ENCODE data around the gene CYFIP2. TPM values are rescaled to one million over a fixed set of nuclear protein-coding genes. Genes with fewer than 3 reads are reported as not detected.

Gene CYFIP2
- total RNA-seq, 1 experiment from 2014 or later: 14.3 TPM

GRCh38 chr5:157306692-157307471 lies 41.0 kb downstream of the CYFIP2 start:
- no peaks in the 10 kb centered on the region for H3K4me1 ChIP-seq
- no peaks in the 10 kb centered on the region for H3K27me3 ChIP-seq (replicated peaks; ENCODE audit: control insufficient read depth, insufficient read depth, low read length)
- H3K27me3 Mint-ChIP-seq (ENCODE audit: insufficient read depth, unreplicated experiment): no peaks in the 10 kb centered on the region
- CTCF ChIA-PET: interaction anchor here (1.0 kb wide), 1 partner anchor 30 kb away, joined by 5 read pairs; no protein-coding TSS in a partner anchor
- POLR2A ChIA-PET: no interaction called here
- BruUV-seq (replicated peaks): no TSS peak
- H3K36me3 ChIP-seq (ENCODE audit: control insufficient read depth, insufficient read depth, low read length): no peaks in the 10 kb centered on the region
- no peak overlapping the region for H3K4me3 Mint-ChIP-seq (ENCODE audit: unreplicated experiment)
- TF ChIP-seq CTCF (IDR thresholded peaks at IDR 0.05; ENCODE audit: insufficient read depth in 1 of 2, low read depth in 1 of 2, low read length in 1 of 2, severe bottlenecking in 1 of 2, unreplicated experiment in 1 of 2): no peak
- no peaks in the 10 kb centered on the region for H3K9me3 Mint-ChIP-seq (ENCODE audit: unreplicated experiment)
- no peaks in the 10 kb centered on the region for H3K9me3 ChIP-seq
- H3K36me3 Mint-ChIP-seq (ENCODE audit: insufficient read depth, unreplicated experiment): no peaks in the 10 kb centered on the region
- H3K4me1 Mint-ChIP-seq (ENCODE audit: low read depth, unreplicated experiment): no peaks in the 10 kb centered on the region
- no peak overlapping the region for H3K27ac Mint-ChIP-seq (ENCODE audit: unreplicated experiment)
- intact Hi-C loops (cut with micrococcal nuclease; ENCODE audit: unreplicated experiment): no loop called here
- H3K4me3 ChIP-seq (ENCODE audit: low read depth, low read length): no peak overlapping the region
- no peak for DNase-seq

DNA sequence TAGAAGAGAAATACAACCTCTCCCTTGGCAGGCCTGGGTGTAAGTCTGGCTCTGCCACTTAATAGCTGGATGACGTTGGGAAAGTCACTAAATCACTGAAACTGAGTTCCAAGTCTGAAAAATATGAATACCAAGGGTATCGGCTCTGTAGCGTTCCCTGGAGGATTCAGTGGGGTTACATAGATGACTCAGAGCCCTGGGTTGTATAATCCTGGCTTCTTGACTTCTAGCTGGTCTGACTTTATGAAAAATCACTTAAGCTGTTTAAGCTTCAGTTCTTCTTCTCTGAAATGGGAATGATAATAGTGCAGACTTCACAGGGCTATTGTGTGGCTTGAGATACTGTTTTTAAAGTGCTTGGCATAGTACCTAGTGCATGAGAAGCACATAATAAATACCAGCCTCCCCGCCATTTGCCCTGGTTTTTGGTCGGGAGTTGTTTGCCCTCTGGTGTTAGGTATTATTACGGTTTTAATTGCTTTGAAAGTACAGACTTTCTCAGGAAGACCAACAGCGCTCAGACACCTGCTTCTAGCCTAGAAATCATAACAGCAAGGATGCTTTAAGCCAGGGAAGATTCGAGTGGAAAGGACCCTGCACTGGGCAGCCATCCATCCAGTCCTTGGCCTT lies 43.0 kb downstream of the CYFIP2 start:
- no peaks in the 10 kb centered on the region for H3K9me3 ChIP-seq
- no peak overlapping the region for H3K4me3 ChIP-seq (ENCODE audit: low read depth, low read length)
- H3K36me3 ChIP-seq (ENCODE audit: control insufficient read depth, insufficient read depth, low read length): no peaks in the 10 kb centered on the region
- no peak overlapping the region for H3K27ac Mint-ChIP-seq (ENCODE audit: unreplicated experiment)
- no peaks in the 10 kb centered on the region for H3K36me3 Mint-ChIP-seq (ENCODE audit: insufficient read depth, unreplicated experiment)
- H3K4me3 Mint-ChIP-seq (ENCODE audit: unreplicated experiment): no peak overlapping the region
- BruUV-seq (replicated peaks): no TSS peak
- DNase-seq: no peak
- intact Hi-C loops (cut with micrococcal nuclease; ENCODE audit: unreplicated experiment): no loop called here
- no peaks in the 10 kb centered on the region for H3K27me3 ChIP-seq (replicated peaks; ENCODE audit: control insufficient read depth, insufficient read depth, low read length)
- H3K4me1 ChIP-seq: no peaks in the 10 kb centered on the region
- POLR2A ChIA-PET: no interaction called here
- H3K9me3 Mint-ChIP-seq (ENCODE audit: unreplicated experiment): no peaks in the 10 kb centered on the region
- H3K4me1 Mint-ChIP-seq (ENCODE audit: low read depth, unreplicated experiment): no peaks in the 10 kb centered on the region
- CTCF ChIA-PET: interaction anchor here (1.5 to 1.9 kb wide), 2 partner anchors 56 to 160 kb away, joined by 4 to 8 read pairs; no protein-coding TSS in a partner anchor
- peak in 1 of 2 experiments; percentile 7 for TF ChIP-seq CTCF (IDR thresholded peaks at IDR 0.05; ENCODE audit: insufficient read depth in 1 of 2, low read depth in 1 of 2, low read length in 1 of 2, severe bottlenecking in 1 of 2, unreplicated experiment in 1 of 2)
- no peaks in the 10 kb centered on the region for H3K27me3 Mint-ChIP-seq (ENCODE audit: insufficient read depth, unreplicated experiment)

DNA sequence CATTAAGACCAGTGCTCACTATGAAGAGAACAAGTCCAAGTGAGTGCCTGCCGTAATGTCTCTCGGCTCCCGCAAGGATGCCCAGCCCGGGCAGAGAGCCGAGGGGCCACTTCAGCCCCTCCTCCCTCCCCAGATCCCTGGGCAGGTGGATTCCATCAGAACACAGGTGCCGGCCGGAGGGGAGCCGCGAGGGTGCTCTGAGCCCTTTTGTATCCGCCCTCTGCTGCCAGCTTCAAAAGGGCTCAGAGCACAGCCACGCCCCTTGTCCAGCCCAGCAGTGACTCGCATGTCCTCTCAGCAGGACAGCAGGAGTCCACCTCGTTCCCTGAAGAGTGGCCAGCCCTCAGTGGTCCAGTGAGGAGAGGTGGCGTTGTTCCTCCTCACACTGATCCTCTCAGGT lies 43.9 kb downstream of the CYFIP2 start:
- Histone ChIP-seq H3K4me1 (no peaks in the 10 kb centered on the region), H3K36me3 (ENCODE audit: control insufficient read depth, insufficient read depth, low read length) (no peaks in the 10 kb centered on the region), H3K9me3 (no peaks in the 10 kb centered on the region), H3K27me3 (replicated peaks; ENCODE audit: control insufficient read depth, insufficient read depth, low read length) (no peaks in the 10 kb centered on the region), H3K4me3 (ENCODE audit: low read depth, low read length) (no peak overlapping the region)
- no peaks in the 10 kb centered on the region for H3K4me1 Mint-ChIP-seq (ENCODE audit: low read depth, unreplicated experiment)
- intact Hi-C loops (cut with micrococcal nuclease; ENCODE audit: unreplicated experiment): loop anchor here (5.0 kb wide), 1 partner anchor 42 kb away; the partner anchor contains the start of gene CYFIP2
- TF ChIP-seq CTCF (IDR thresholded peaks at IDR 0.05; ENCODE audit: insufficient read depth in 1 of 2, low read depth in 1 of 2, low read length in 1 of 2, severe bottlenecking in 1 of 2, unreplicated experiment in 1 of 2): no peak
- POLR2A ChIA-PET: no interaction called here
- CTCF ChIA-PET: interaction anchor here (1.9 kb wide), 1 partner anchor 56 kb away, joined by 8 read pairs; no protein-coding TSS in a partner anchor
- no peaks in the 10 kb centered on the region for H3K36me3 Mint-ChIP-seq (ENCODE audit: insufficient read depth, unreplicated experiment)
- H3K27ac Mint-ChIP-seq (ENCODE audit: unreplicated experiment): no peak overlapping the region
- no TSS peak for BruUV-seq (replicated peaks)
- H3K4me3 Mint-ChIP-seq (ENCODE audit: unreplicated experiment): no peak overlapping the region
- H3K9me3 Mint-ChIP-seq (ENCODE audit: unreplicated experiment): no peaks in the 10 kb centered on the region
- H3K27me3 Mint-ChIP-seq (ENCODE audit: insufficient read depth, unreplicated experiment): no peaks in the 10 kb centered on the region
- no peak for DNase-seq

All from Caco-2 (cell line).